ENCODE measurements around the gene ZNF764. TPM values are rescaled to one million over a fixed set of nuclear protein-coding genes. Genes with fewer than 3 reads are reported as not detected.
A peak's percentile ranks its signal among the peaks of the same experiment; 100 is the strongest.

The ZNF764 gene
- 10 to 100 TPM in 1 of 2 experiments, 1 to 10 TPM in 1; 9.7 to 10.4 TPM for total RNA-seq

DNA sequence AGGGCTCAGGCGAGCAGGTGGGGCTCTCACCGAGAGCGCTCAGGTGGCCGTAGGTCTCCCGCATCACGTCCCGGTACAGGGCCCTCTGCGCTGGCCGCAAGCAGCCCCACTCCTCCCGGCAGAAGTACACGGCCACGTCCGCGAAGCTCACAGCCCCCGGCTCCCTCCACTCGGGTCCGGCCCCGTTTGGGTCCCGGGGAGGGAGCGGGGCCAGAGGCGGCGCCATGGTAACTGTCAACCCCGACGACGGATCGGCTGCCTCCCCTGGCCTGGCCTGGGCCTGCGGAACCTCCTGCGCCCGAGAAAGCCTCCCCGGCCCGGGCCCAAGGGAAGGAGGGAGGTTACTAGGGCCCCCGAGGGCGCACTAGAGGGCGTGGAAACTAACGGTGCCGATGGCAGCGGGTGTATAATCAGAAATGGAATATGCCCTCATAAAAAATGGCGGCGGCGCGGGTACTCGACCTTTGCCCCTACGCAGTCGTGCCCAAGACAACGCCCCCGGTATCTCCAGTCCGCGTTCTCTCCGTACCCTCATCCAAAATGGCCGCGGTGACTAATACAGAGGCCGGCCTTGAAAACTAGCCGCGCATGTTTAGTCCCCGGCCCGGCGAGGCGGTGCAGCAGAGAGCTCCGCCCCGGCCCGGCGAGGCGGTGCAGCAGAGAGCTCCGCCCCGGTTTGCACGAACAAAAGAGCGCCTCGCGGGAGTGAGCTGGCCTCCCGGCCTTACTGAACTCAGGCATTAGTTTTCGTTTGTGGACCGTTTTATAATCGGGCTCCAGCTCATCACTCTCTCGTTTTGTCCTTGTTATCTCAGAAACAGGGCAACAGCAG lies at the start of gene ZNF764:
Gene ZNF764 (minus strand): TSS at position 418 of the 832 bp plus-strand sequence. CDS start 192 bp downstream, at position 226.
- ChIA-PET CTCF (interaction anchor here (0.6 to 4.2 kb wide), 17 partner anchors 10 to 187 kb away, joined by 3 to 18 read pairs (median 4); partner anchors contain the start of genes DCTPP1, ZNF688, ZNF747 and ZNF785), POLR2A (interaction anchor here (0.6 to 3.4 kb wide), 14 partner anchors 9 to 66 kb away, joined by 3 to 42 read pairs (median 5); partner anchors contain the start of genes ZNF688, ZNF747 and ZNF785)
- Mint-ChIP-seq H3K4me1 (ENCODE audit: low read depth) (peaks cover 41% of the 10 kb centered on the region), H3K27ac (peak within 1 kb of the TSS; percentile 94), H3K27me3 (no peaks in the 10 kb centered on the region), H3K9me3 (no peaks in the 10 kb centered on the region), H3K36me3 (ENCODE audit: low read depth) (peaks cover 27% of the 10 kb centered on the region), H3K4me3 (peak within 1 kb of the TSS; percentile 88)
- no peak for TF ChIP-seq CTCF (IDR thresholded peaks at IDR 0.05)
- intact Hi-C loops (cut with micrococcal nuclease), result loop anchor here (1.0 to 10.0 kb wide), 2 partner anchors 23 to 463 kb away; partner anchors contain the start of genes TBX6 and YPEL3
- DNase-seq (peak; percentile 99), ATAC-seq (peak; percentile 96)

DNA sequence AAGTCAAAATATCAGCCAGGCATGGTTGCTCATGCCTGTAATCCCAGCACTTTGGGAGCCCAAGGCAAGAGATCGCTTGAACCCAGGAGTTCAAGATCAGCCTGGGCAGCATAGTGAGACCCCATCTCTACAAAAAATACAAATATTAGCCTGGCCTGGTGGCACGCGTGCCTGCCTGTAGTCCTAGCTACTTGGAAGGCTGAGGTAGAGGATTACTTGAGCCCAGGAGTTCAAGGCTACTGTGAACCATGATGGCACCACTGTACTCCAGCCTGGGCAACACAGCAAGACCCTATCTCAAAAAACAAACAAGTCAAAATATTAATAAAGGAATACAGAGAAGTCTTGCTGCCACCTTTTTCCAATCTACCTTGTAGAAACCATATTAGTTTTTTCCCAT lies 47.8 kb upstream of the ZNF764 start:
- H3K9me3 Mint-ChIP-seq, result no peaks in the 10 kb centered on the region
- H3K4me3 Mint-ChIP-seq, result no peak overlapping the region
- peaks cover 28% of the 10 kb centered on the region for H3K36me3 Mint-ChIP-seq (ENCODE audit: low read depth)
- ChIA-PET CTCF (interaction anchor here (0.9 to 2.7 kb wide), 4 partner anchors 8 to 70 kb away, joined by 3 to 17 read pairs (median 8); no protein-coding TSS in a partner anchor), POLR2A (no interaction called here)
- H3K27me3 Mint-ChIP-seq, result no peaks in the 10 kb centered on the region
- ATAC-seq, result no peak
- H3K27ac Mint-ChIP-seq, result no peak overlapping the region
- DNase-seq, result no peak
- intact Hi-C loops (cut with micrococcal nuclease), result no loop called here
- peaks cover 15% of the 10 kb centered on the region for H3K4me1 Mint-ChIP-seq (ENCODE audit: low read depth)
- no peak for TF ChIP-seq CTCF (IDR thresholded peaks at IDR 0.05)

DNA sequence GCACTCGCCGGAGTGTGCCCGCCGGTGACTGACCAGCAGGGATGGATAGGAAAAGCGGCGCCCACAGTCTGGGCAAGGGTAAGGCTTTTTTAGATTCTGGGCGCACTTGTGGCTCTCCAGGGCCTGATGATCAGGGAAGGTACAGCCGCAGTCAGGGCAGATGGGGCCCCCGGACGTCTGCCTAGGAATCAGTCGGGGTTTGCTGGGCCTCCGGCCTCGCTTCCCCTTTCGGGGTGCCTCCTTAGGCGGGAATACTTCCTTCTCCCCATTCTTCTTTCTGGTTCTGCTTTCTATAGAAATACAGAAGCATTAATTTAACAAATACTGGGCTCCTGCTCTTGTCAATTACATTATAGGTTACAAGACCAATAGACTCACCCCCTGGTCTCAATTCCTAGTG lies 47.0 kb upstream of the ZNF764 start:
- no peak overlapping the region for H3K4me3 Mint-ChIP-seq
- H3K4me1 Mint-ChIP-seq (ENCODE audit: low read depth), result peaks cover 12% of the 10 kb centered on the region
- intact Hi-C loops (cut with micrococcal nuclease), result no loop called here
- ATAC-seq (no peak), DNase-seq (no peak)
- no peak for TF ChIP-seq CTCF (IDR thresholded peaks at IDR 0.05)
- no peaks in the 10 kb centered on the region for H3K27me3 Mint-ChIP-seq
- POLR2A ChIA-PET, result no interaction called here
- CTCF ChIA-PET, result interaction anchor here (1.9 to 2.7 kb wide), 3 partner anchors 8 to 175 kb away, joined by 5 to 17 read pairs (median 12); partner anchors contain the start of gene DCTPP1
- no peaks in the 10 kb centered on the region for H3K9me3 Mint-ChIP-seq
- H3K27ac Mint-ChIP-seq, result no peak overlapping the region
- H3K36me3 Mint-ChIP-seq (ENCODE audit: low read depth), result peaks cover 28% of the 10 kb centered on the region

- Mint-ChIP-seq H3K4me1 (ENCODE audit: low read depth) (peaks cover 12% of the 10 kb centered on the region), H3K36me3 (ENCODE audit: low read depth) (peaks cover 27% of the 10 kb centered on the region), H3K9me3 (no peaks in the 10 kb centered on the region), H3K27me3 (no peaks in the 10 kb centered on the region), H3K4me3 (no peak overlapping the region), H3K27ac (no peak overlapping the region)
- intact Hi-C loops (cut with micrococcal nuclease), result no loop called here
- no peak for TF ChIP-seq CTCF (IDR thresholded peaks at IDR 0.05)
- ATAC-seq (no peak), DNase-seq (no peak)
- ChIA-PET POLR2A (interaction anchor here (1.1 to 1.3 kb wide), 2 partner anchors 18 to 20 kb away, joined by 3 to 4 read pairs; no protein-coding TSS in a partner anchor), CTCF (interaction anchor here (0.7 to 3.5 kb wide), 4 partner anchors 11 to 174 kb away, joined by 3 to 24 read pairs (median 8); partner anchors contain the start of gene DCTPP1)
Observed at GRCh38 chr16:30604316-30604947, 46.3 kb upstream of the ZNF764 start.
